Karpas-422 (cell line): Measurements from ENCODE around the gene TAF4B. TPM values are rescaled to one million over a fixed set of nuclear protein-coding genes. Genes with fewer than 3 reads are reported as not detected.

Experiments used
- DNase-seq: peaks from one replicate; pipeline ENCODE4 v3.0.0-alpha.2; 2015
- H2AFZ ChIP-seq: fragments of 200-600 bp; sonication (generic); 2 replicates; pipeline ENCODE4 v1.6.1; 2014; ENCODE audit warnings: antibody characterized with exemption, low read length, mixed read lengths
- H3K27ac ChIP-seq: fragments of 200-600 bp; sonication (generic); 2 replicates; pipeline ENCODE4 v1.5.1; 2014; ENCODE audit warnings: mild to moderate bottlenecking, low read length, moderate library complexity
- H3K27me3 ChIP-seq: fragments of 200-600 bp; sonication (generic); 2 replicates; pipeline ENCODE4 v1.6.1; 2014; ENCODE audit warnings: low read length, mixed read lengths
- H3K36me3 ChIP-seq: fragments of 200-600 bp; sonication (generic); 2 replicates; pipeline ENCODE4 v1.6.1; 2014; ENCODE audit warnings: low read length, mixed read lengths; ENCODE audit not compliant: insufficient read depth
- H3K4me1 ChIP-seq: fragments of 200-600 bp; sonication (generic); 2 replicates; pipeline ENCODE4 v1.6.1; 2014; ENCODE audit warnings: mild to moderate bottlenecking, low read length, mixed read lengths
- H3K4me2 ChIP-seq: fragments of 200-600 bp; sonication (generic); 2 replicates; pipeline ENCODE4 v1.6.1; 2014; ENCODE audit warnings: low read length, low read depth, mild to moderate bottlenecking; ENCODE audit not compliant: poor library complexity, severe bottlenecking
- H3K4me3 ChIP-seq: fragments of 200-600 bp; sonication (generic); 2 replicates; pipeline ENCODE4 v1.5.1; 2014; ENCODE audit warnings: mild to moderate bottlenecking, antibody characterized with exemption, low read length, mixed read lengths
- H3K79me2 ChIP-seq: fragments of 200-600 bp; sonication (generic); 2 replicates; pipeline ENCODE4 v1.6.1; 2014; ENCODE audit warnings: mild to moderate bottlenecking, low read length, mixed read lengths
- H3K9ac ChIP-seq: fragments of 200-600 bp; sonication (generic); 2 replicates; pipeline ENCODE4 v1.6.0; 2014; ENCODE audit warnings: low read length
- H3K9me2 ChIP-seq: fragments of 200-600 bp; sonication (generic), shearing (Covaris generic); replicated peaks from 2 replicates; pipeline ENCODE4 v1.6.0; 2014; ENCODE audit warnings: mild to moderate bottlenecking, low read length, moderate library complexity; ENCODE audit not compliant: insufficient read depth
- H3K9me3 ChIP-seq: fragments of 300-700, 200-600 bp; sonication (generic); 2 replicates; pipeline ENCODE4 v1.6.1; 2014; ENCODE audit warnings: low read length, mixed read lengths
- H4K20me1 ChIP-seq: fragments of 200-600 bp; sonication (generic); 2 replicates; pipeline ENCODE4 v1.6.1; 2014; ENCODE audit warnings: mild to moderate bottlenecking, antibody characterized with exemption, low read length, low read depth; ENCODE audit not compliant: insufficient read depth
- total RNA-seq: library from RNA; depleted of rRNA; stranded (reverse); fragments of >200 nt; shearing (Covaris generic); gene quantifications from 2 replicates; pipeline ENCODE4 v1.2.3, GENCODE V29; 2014; ENCODE audit warnings: low replicate concordance

Gene TAF4B
- total RNA-seq, 1 experiment from 2014 or later: 71.1 TPM

DNA sequence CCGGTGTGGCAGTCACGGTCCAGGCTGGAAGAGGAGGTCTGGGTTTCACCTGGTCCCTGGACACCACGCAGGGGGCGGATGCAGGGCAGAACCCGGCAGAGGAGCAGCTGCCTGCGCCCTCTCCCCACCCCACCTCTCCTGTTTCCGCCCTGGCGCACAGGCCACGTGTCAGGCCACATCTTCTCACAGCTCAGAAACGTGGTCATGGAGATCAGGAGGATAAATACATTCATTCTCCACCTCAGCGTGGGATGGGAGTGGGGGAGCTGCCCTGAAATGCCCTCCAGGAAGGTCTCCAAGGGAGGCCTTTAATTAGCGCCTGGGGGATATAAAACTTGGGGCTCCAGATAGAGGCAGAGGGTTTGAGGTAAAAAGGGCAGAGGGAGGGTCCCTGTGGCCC lies 180.1 kb downstream of the TAF4B start:
- Histone ChIP-seq H3K27ac (no peak overlapping the region), H3K9me3 (no peaks in the 10 kb centered on the region), H3K4me3 (no peak overlapping the region), H3K27me3 (no peaks in the 10 kb centered on the region), H3K79me2 (no peaks in the 10 kb centered on the region), H4K20me1 (no peaks in the 10 kb centered on the region), H3K9ac (no peak overlapping the region), H3K9me2 (no peaks in the 10 kb centered on the region), H2AFZ (no peak overlapping the region), H3K36me3 (no peaks in the 10 kb centered on the region), H3K4me1 (peaks cover 39% of the 10 kb centered on the region), H3K4me2 (peak overlapping the region; percentile 39)
- no peak for DNase-seq

- Histone ChIP-seq H4K20me1 (no peaks in the 10 kb centered on the region), H3K27ac (peak overlapping the region; percentile 47), H3K79me2 (no peaks in the 10 kb centered on the region), H3K9me3 (no peaks in the 10 kb centered on the region), H2AFZ (0 out of 2 replicates have a peak overlapping the region, but pooled peaks have one; percentile 6), H3K9me2 (no peaks in the 10 kb centered on the region), H3K4me3 (no peak overlapping the region), H3K27me3 (no peaks in the 10 kb centered on the region), H3K4me2 (peak overlapping the region; percentile 39), H3K36me3 (no peaks in the 10 kb centered on the region), H3K9ac (0 out of 2 replicates have a peak overlapping the region, but pooled peaks have one; percentile 4), H3K4me1 (peaks cover 39% of the 10 kb centered on the region)
- peak; percentile 61 for DNase-seq
Measured at GRCh38 chr18:26406854-26407517, 180.7 kb downstream of the TAF4B start.

- Histone ChIP-seq H4K20me1 (no peaks in the 10 kb centered on the region), H3K9me2 (no peaks in the 10 kb centered on the region), H3K4me1 (peaks cover 39% of the 10 kb centered on the region), H3K79me2 (no peaks in the 10 kb centered on the region), H3K4me3 (no peak overlapping the region), H3K9ac (no peak overlapping the region), H3K9me3 (no peaks in the 10 kb centered on the region), H3K27ac (peak overlapping the region; percentile 47), H3K27me3 (no peaks in the 10 kb centered on the region), H3K4me2 (peak overlapping the region; percentile 39), H3K36me3 (no peaks in the 10 kb centered on the region), H2AFZ (no peak overlapping the region)
- DNase-seq: no peak
Measured at GRCh38 chr18:26407736-26408601, 181.7 kb downstream of the TAF4B start.

- Histone ChIP-seq H3K27ac (no peak overlapping the region), H3K4me2 (peak overlapping the region; percentile 19), H3K36me3 (no peaks in the 10 kb centered on the region), H2AFZ (no peak overlapping the region), H3K9me2 (no peaks in the 10 kb centered on the region), H4K20me1 (no peaks in the 10 kb centered on the region), H3K9me3 (no peaks in the 10 kb centered on the region), H3K27me3 (no peaks in the 10 kb centered on the region), H3K4me1 (peaks cover 39% of the 10 kb centered on the region), H3K9ac (no peak overlapping the region), H3K79me2 (no peaks in the 10 kb centered on the region), H3K4me3 (no peak overlapping the region)
- DNase-seq: no peak
Measured at GRCh38 chr18:26409091-26409490, 182.8 kb downstream of the TAF4B start.

DNA sequence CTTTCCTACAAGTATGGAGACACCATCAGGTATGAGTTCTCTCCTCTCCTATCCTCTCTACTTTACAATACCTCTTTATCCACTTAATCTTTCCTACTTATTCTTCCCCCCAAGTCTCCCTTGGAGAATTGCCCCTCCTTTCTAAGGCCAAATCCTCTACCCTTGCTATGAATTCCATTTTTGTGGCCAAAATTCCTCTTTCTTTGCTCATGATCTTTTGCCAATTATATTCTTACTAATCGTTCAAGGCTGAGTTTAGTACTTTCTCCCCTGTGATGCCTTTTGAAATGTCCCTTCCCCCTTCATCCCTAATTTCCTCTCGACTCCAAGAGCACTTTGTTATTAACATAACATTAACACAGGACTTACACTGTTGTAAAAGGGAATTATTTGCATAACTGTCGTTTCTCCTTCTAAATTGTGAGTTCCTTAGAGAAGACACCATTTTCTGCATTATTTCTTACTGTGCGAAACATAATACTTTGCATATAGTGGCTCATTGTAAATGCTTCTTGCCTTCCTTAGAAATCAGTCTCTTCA lies 188.7 kb downstream of the TAF4B start:
- Histone ChIP-seq H2AFZ (no peak overlapping the region), H3K79me2 (no peaks in the 10 kb centered on the region), H3K9ac (no peak overlapping the region), H3K4me3 (no peak overlapping the region), H3K27me3 (no peaks in the 10 kb centered on the region), H3K36me3 (no peaks in the 10 kb centered on the region), H3K4me2 (no peak overlapping the region), H3K9me2 (no peaks in the 10 kb centered on the region), H3K27ac (no peak overlapping the region), H3K9me3 (no peaks in the 10 kb centered on the region), H3K4me1 (peaks cover 2% of the 10 kb centered on the region), H4K20me1 (no peaks in the 10 kb centered on the region)
- DNase-seq: no peak

GRCh38 chr18:26415631-26416030 lies 189.4 kb downstream of the TAF4B start:
- H4K20me1 ChIP-seq: no peaks in the 10 kb centered on the region
- no peak overlapping the region for H3K4me2 ChIP-seq
- no peaks in the 10 kb centered on the region for H3K9me2 ChIP-seq
- no peak overlapping the region for H3K4me3 ChIP-seq
- no peaks in the 10 kb centered on the region for H3K9me3 ChIP-seq
- H3K36me3 ChIP-seq: no peaks in the 10 kb centered on the region
- H3K9ac ChIP-seq: no peak overlapping the region
- DNase-seq: no peak
- H3K4me1 ChIP-seq: no peaks in the 10 kb centered on the region
- no peak overlapping the region for H2AFZ ChIP-seq
- no peaks in the 10 kb centered on the region for H3K27me3 ChIP-seq
- H3K27ac ChIP-seq: no peak overlapping the region
- H3K79me2 ChIP-seq: no peaks in the 10 kb centered on the region

- DNase-seq: no peak
- no peaks in the 10 kb centered on the region for H3K4me1 ChIP-seq
- H3K4me2 ChIP-seq: no peak overlapping the region
- H3K9me3 ChIP-seq: no peaks in the 10 kb centered on the region
- no peak overlapping the region for H2AFZ ChIP-seq
- no peaks in the 10 kb centered on the region for H3K27me3 ChIP-seq
- H3K4me3 ChIP-seq: no peak overlapping the region
- H3K9ac ChIP-seq: no peak overlapping the region
- H4K20me1 ChIP-seq: no peaks in the 10 kb centered on the region
- H3K36me3 ChIP-seq: no peaks in the 10 kb centered on the region
- no peak overlapping the region for H3K27ac ChIP-seq
- H3K79me2 ChIP-seq: no peaks in the 10 kb centered on the region
- H3K9me2 ChIP-seq: no peaks in the 10 kb centered on the region
Measured at GRCh38 chr18:26416652-26417150, 190.5 kb downstream of the TAF4B start.

DNA sequence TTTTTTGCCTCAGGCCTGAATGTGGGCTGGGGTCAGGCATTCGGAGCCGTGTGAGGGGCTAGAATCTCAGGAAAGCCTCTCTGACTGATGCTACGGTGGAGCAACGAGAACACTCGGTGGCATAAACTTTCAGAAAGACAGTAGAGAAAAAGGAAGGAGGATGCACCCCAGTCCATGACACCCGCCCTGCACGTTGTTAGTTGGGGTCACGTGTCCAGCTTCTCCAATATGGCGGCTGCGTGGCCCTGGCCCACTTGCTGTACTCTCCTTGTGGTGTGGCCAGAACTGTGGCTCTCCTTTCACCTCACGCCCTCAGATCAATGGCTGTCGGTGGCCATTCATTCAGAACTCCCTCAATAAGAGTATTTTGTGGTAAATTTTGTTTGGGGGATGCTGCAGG lies 190.9 kb downstream of the TAF4B start:
- H3K79me2 ChIP-seq: no peaks in the 10 kb centered on the region
- H3K9ac ChIP-seq: no peak overlapping the region
- no peak for DNase-seq
- no peaks in the 10 kb centered on the region for H3K9me3 ChIP-seq
- no peaks in the 10 kb centered on the region for H3K36me3 ChIP-seq
- H3K27ac ChIP-seq: no peak overlapping the region
- no peaks in the 10 kb centered on the region for H4K20me1 ChIP-seq
- no peak overlapping the region for H2AFZ ChIP-seq
- no peak overlapping the region for H3K4me3 ChIP-seq
- peaks cover 3% of the 10 kb centered on the region for H3K4me1 ChIP-seq
- H3K27me3 ChIP-seq: no peaks in the 10 kb centered on the region
- H3K9me2 ChIP-seq: no peaks in the 10 kb centered on the region
- H3K4me2 ChIP-seq: no peak overlapping the region
